ENCODE data around the gene PRSS33. TPM values are rescaled to one million over a fixed set of nuclear protein-coding genes. Genes with fewer than 3 reads are reported as not detected.
A peak's percentile ranks its signal among the peaks of the same experiment; 100 is the strongest.

The PRSS33 gene
- polyA plus RNA-seq, 1 of the 3 experiments (the other 2 are of a cell fraction) = not detected

- WGBS (ENCODE audit: low lambda C conversion rate) = 64% methylated on average over 10 of the region's 32 CpGs
- no peak within 1 kb of the TSS for H3K4me2 ChIP-seq
- CTCF ChIA-PET = interaction anchor here (0.7 to 2.8 kb wide), 5 partner anchors 10 to 90 kb away, joined by 3 to 17 read pairs (median 3); no protein-coding TSS in a partner anchor
- no peaks in the 10 kb centered on the region; the same call in 1 of the 2 replicates for H3K27me3 ChIP-seq (ENCODE audit: insufficient read depth)
- POLR2A ChIA-PET = interaction anchor here (1.3 kb wide), 1 partner anchor 39 kb away, joined by 3 read pairs; no protein-coding TSS in a partner anchor
- no peaks in the 10 kb centered on the region for H3K9me3 ChIP-seq
- H3K9me2 ChIP-seq = no peaks in the 10 kb centered on the region
- DNase-seq = peak; percentile 64
- H3K4me1 ChIP-seq (ENCODE audit: control insufficient read depth in 1 of 2, insufficient read depth in 2 of 2, low read depth in 1 of 2, low read length in 1 of 2) = peaks cover 0 to 15% of the 10 kb centered on the region in 2 experiments; a peak in 1 of 4 replicates
- H3K9ac ChIP-seq = no peak within 1 kb of the TSS
- H3K79me2 ChIP-seq (ENCODE audit: insufficient read depth) = no peaks in the 10 kb centered on the region
- TF ChIP-seq GATA2 (CRISPR knock-in tag; IDR thresholded peaks at IDR 0.05) (peak; percentile 78), RCOR1 (IDR thresholded peaks at IDR 0.05; ENCODE audit: low read length) (no peak)
- H3K36me3 ChIP-seq (replicated peaks in 1 of 2; ENCODE audit: control insufficient read depth in 1 of 2, insufficient read depth in 2 of 2, low read length in 1 of 2) = no peaks in the 10 kb centered on the region
- no peaks in the 10 kb centered on the region for H4K20me1 ChIP-seq (ENCODE audit: insufficient read depth)
- no peak within 1 kb of the TSS for H2AFZ ChIP-seq (ENCODE audit: low read depth)
- no peak within 1 kb of the TSS for H3K4me3 ChIP-seq (ENCODE audit: low read depth in 2 of 2, low read length in 1 of 2)
- no peaks in the 10 kb centered on the region for H3F3A ChIP-seq (replicated peaks; ENCODE audit: insufficient read depth)
- peak within 1 kb of the TSS in 1 of 2 experiments; percentile 16; a peak in 1 of 4 replicates for H3K27ac ChIP-seq (ENCODE audit: low read depth in 2 of 2, low read length in 1 of 2)
Measured at GRCh38 chr16:2829501-2830354, 42.4 kb upstream of the PRSS33 start, which contains the start of gene ZG16B. ZG16B (plus strand) TSS chr16:2830303; CDS start chr16:2830442, 139 bp downstream.

GRCh38 chr16:2828876-2829430 lies 41.6 kb upstream of the PRSS33 start:
- no peaks in the 10 kb centered on the region for H3K9me2 ChIP-seq

More at GRCh38 chr16:2828876-2829430, 41.6 kb upstream of the PRSS33 start:
- no peak overlapping the region for H3K9ac ChIP-seq
- H4K20me1 ChIP-seq (ENCODE audit: insufficient read depth) = no peaks in the 10 kb centered on the region
- H3K79me2 ChIP-seq (ENCODE audit: insufficient read depth) = no peaks in the 10 kb centered on the region
- H3K9me3 ChIP-seq = no peaks in the 10 kb centered on the region
- TF ChIP-seq TAF1 (IDR thresholded peaks at IDR 0.05; ENCODE audit: borderline replicate concordance, low read depth, low read length) = no peak
- no peak for TF ChIP-seq IRF3 (IDR thresholded peaks at IDR 0.05; ENCODE audit: low read depth, low read length)
- TF ChIP-seq YY1 (IDR thresholded peaks at IDR 0.05; ENCODE audit: low read depth) = no peak
- TF ChIP-seq CTCF (IDR thresholded peaks at IDR 0.05) = no peak
- no peak for TF ChIP-seq EZH2phosphoT487 (IDR thresholded peaks at IDR 0.05; ENCODE audit: borderline replicate concordance, low read depth)
- no peak for TF ChIP-seq MEF2A (IDR thresholded peaks at IDR 0.05; ENCODE audit: borderline replicate concordance, low read depth)
- no peak for TF ChIP-seq RXRA (IDR thresholded peaks at IDR 0.05; ENCODE audit: borderline replicate concordance, low read depth)
- TF ChIP-seq NRF1 (IDR thresholded peaks at IDR 0.05; ENCODE audit: low read depth, low read length) = no peak
- TF ChIP-seq NFIC (IDR thresholded peaks at IDR 0.05; ENCODE audit: borderline replicate concordance) = no peak
- TF ChIP-seq FOSL2 (IDR thresholded peaks at IDR 0.05; ENCODE audit: borderline replicate concordance, low read depth) = no peak
- no peak for TF ChIP-seq JUND (IDR thresholded peaks at IDR 0.05)
- TF ChIP-seq ELF1 (IDR thresholded peaks at IDR 0.05) = no peak
- no peak for TF ChIP-seq ZBTB33 (IDR thresholded peaks at IDR 0.05; ENCODE audit: borderline replicate concordance, low read depth)
- no peak for TF ChIP-seq TCF12 (IDR thresholded peaks at IDR 0.05)
- no peak for TF ChIP-seq MXI1 (IDR thresholded peaks at IDR 0.05; ENCODE audit: low read depth, low read length)
- TF ChIP-seq POLR2AphosphoS5 (IDR thresholded peaks at IDR 0.05; ENCODE audit: low read depth, low read length) = no peak
- no peak for TF ChIP-seq RCOR1 (IDR thresholded peaks at IDR 0.05; ENCODE audit: low read length)
- no peak for TF ChIP-seq GABPA (IDR thresholded peaks at IDR 0.05; ENCODE audit: low read depth)
- no peak for TF ChIP-seq CHD2 (IDR thresholded peaks at IDR 0.05; ENCODE audit: low read length, partially characterized antibody)
- no peak for TF ChIP-seq PBX3 (IDR thresholded peaks at IDR 0.05)
- ChIA-PET CTCF (interaction anchor here (0.8 to 2.8 kb wide), 5 partner anchors 10 to 91 kb away, joined by 3 to 17 read pairs (median 6); no protein-coding TSS in a partner anchor), POLR2A (no interaction called here)
- no peak overlapping the region for H2AFZ ChIP-seq (ENCODE audit: low read depth)
- H3K4me1 ChIP-seq (ENCODE audit: control insufficient read depth in 1 of 2, insufficient read depth in 2 of 2, low read depth in 1 of 2, low read length in 1 of 2) = peaks cover 0 to 15% of the 10 kb centered on the region in 2 experiments; a peak in 1 of 4 replicates
- H3K27ac ChIP-seq (ENCODE audit: low read depth in 2 of 2, low read length in 1 of 2) = no peak overlapping the region
- no peak for DNase-seq
- no peak overlapping the region for H3K4me3 ChIP-seq (ENCODE audit: low read depth in 2 of 2, low read length in 1 of 2)
- H3K27me3 ChIP-seq (ENCODE audit: insufficient read depth) = no peaks in the 10 kb centered on the region; the same call in 1 of the 2 replicates
- WGBS (ENCODE audit: low lambda C conversion rate) = 85% methylated on average over 17 of the region's 17 CpGs
- no peaks in the 10 kb centered on the region for H3F3A ChIP-seq (replicated peaks; ENCODE audit: insufficient read depth)
- no peak overlapping the region for H3K4me2 ChIP-seq
- no peaks in the 10 kb centered on the region for H3K36me3 ChIP-seq (replicated peaks in 1 of 2; ENCODE audit: control insufficient read depth in 1 of 2, insufficient read depth in 2 of 2, low read length in 1 of 2)

All from SK-N-SH (cell line).